ENCODE measurements around the gene ABLIM1. TPM values are rescaled to one million over a fixed set of nuclear protein-coding genes. Genes with fewer than 3 reads are reported as not detected.

ABLIM1 gene
- total RNA-seq, 4 donors from 2014 or later = 185 to 345 (median 304) TPM

DNA sequence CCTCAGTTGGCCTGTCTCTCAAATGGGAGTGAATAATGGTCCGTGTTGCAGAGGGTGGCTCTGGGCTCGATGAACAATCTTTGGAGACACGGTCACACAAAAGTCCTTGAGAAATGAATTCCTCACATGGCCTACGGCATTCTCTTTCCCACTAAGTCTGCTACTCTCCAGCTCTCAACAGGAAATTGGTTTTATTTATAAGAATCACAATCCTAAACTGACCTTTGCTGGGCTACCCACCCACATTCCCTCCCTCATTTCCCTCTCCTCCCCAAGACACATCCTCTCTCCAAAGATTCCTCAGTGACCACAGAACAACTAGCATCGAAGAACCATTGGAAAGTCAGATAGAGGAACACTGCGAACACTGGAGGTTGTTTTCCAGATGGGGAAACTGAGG, 258.5 kb downstream of the ABLIM1 start:
- WGBS, 2 donors = 59 to 70% methylated on average over 6 of the region's 6 CpGs
- peak overlapping the region in 3 of 4 donors; percentile 3 to 87 (median 78) for H3K27ac ChIP-seq

DNA sequence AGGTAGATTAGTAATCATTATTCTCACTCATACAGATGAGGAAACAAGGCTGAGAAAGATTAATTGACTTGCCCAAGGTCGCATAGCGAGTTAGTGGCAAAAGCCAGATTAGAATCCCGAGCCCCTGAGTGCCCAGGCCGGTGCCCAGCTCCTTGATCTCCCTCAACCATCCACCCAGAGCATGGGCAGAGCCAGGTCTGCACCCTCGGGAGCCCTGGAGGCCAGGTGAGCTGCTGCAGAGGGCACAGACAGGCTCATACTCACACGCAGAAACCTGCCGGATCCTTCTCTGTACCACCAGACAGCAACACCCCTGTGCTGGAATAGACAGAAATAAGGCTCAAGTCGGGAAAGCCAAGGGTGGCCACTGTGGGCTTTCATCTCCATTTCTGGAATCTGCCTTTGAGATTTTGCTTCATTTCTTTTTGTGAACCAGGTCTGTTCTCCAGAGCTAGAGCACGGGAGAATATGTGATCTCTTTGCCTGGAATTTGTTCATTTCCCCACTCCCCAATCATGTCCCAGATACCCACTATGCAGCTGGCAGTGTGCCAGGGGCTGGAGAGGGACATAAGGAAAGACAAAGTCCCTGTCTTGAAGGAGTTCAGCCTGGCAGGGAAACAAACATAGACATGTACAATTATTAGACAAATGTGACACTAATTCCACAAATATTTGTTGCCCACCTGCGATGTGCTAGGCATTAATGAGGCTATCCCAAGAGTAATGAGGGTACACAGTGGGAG, 259.3 kb downstream of the ABLIM1 start:
- Histone ChIP-seq H3K27me3 (peaks cover 0 to 13% (median 0%) of the 10 kb centered on the region in 4 donors), H3K9me3 (no peaks in the 10 kb centered on the region), H3K36me3 (no peaks in the 10 kb centered on the region), H3K4me1 (peaks cover 3 to 91% (median 41%) of the 10 kb centered on the region in 3 donors), H3K27ac (peak overlapping the region in 2 of 4 donors; percentile 78 to 87), H3K4me3 (no peak overlapping the region)
- no peak for TF ChIP-seq POLR2A (IDR thresholded peaks at IDR 0.05)
- TF ChIP-seq, protein P1, sequence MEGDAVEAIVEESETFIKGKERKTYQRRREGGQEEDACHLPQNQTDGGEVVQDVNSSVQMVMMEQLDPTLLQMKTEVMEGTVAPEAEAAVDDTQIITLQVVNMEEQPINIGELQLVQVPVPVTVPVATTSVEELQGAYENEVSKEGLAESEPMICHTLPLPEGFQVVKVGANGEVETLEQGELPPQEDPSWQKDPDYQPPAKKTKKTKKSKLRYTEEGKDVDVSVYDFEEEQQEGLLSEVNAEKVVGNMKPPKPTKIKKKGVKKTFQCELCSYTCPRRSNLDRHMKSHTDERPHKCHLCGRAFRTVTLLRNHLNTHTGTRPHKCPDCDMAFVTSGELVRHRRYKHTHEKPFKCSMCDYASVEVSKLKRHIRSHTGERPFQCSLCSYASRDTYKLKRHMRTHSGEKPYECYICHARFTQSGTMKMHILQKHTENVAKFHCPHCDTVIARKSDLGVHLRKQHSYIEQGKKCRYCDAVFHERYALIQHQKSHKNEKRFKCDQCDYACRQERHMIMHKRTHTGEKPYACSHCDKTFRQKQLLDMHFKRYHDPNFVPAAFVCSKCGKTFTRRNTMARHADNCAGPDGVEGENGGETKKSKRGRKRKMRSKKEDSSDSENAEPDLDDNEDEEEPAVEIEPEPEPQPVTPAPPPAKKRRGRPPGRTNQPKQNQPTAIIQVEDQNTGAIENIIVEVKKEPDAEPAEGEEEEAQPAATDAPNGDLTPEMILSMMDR (IDR thresholded peaks at IDR 0.05) = no peak
- WGBS, 2 donors = 71% methylated on average over 8 to 10 of the region's 10 CpGs
- no peak for DNase-seq
- intact Hi-C loops (cut with DNase I) = no loop called here

More for the DNA sequence above, 258.5 kb downstream of the ABLIM1 start:
- H3K4me1 ChIP-seq = peaks cover 3 to 91% (median 41%) of the 10 kb centered on the region in 3 donors
- no peaks in the 10 kb centered on the region for H3K36me3 ChIP-seq
- TF ChIP-seq, protein P1 (IDR thresholded peaks at IDR 0.05) = no peak
- no peak for TF ChIP-seq POLR2A (IDR thresholded peaks at IDR 0.05)
- intact Hi-C loops (cut with DNase I) = no loop called here
- DNase-seq = no peak
- no peaks in the 10 kb centered on the region for H3K9me3 ChIP-seq
- H3K4me3 ChIP-seq = no peak overlapping the region
- H3K27me3 ChIP-seq = peaks cover 0 to 21% (median 0%) of the 10 kb centered on the region in 4 donors

DNA sequence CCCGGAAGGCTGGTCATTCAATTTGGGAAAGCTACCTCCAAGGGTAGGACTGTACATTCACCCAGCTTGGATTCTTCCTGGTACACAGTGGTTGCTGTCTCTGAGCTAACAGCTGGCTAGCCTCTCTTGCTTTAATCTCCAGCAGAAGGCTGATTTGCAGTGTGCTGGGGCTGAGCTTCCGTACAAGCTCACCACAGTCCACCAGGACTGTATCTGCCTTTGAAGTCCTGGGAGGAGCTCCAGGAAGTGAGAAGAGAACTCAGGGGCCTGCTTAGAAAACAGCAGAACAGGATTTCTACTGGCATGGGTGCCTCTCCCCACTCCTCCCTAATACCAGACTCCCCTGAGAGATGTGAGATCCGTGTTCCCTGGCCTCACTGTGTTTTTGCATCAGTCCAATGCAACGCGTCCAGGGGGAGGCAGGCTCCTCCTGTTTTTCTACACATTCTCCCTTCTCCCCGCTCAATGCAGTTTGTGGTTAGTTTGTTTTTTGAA, 260.4 kb downstream of the ABLIM1 start:
- intact Hi-C loops (cut with DNase I) = no loop called here
- 46 to 77% methylated on average over 5 to 6 of the region's 6 CpGs for WGBS, 2 donors
- Histone ChIP-seq H3K27ac (peak overlapping the region in 3 of 4 donors; percentile 47 to 70 (median 55)), H3K36me3 (no peaks in the 10 kb centered on the region), H3K4me1 (peaks cover 0 to 91% (median 45%) of the 10 kb centered on the region in 3 donors), H3K4me3 (peak overlapping the region in 2 of 4 donors; percentile 10 to 37), H3K9me3 (no peaks in the 10 kb centered on the region), H3K27me3 (peaks cover 0 to 3% (median 0%) of the 10 kb centered on the region in 4 donors)
- TF ChIP-seq POLR2A (IDR thresholded peaks at IDR 0.05) = no peak
- TF ChIP-seq, protein P1 (IDR thresholded peaks at IDR 0.05) = no peak
- no peak for DNase-seq

DNA sequence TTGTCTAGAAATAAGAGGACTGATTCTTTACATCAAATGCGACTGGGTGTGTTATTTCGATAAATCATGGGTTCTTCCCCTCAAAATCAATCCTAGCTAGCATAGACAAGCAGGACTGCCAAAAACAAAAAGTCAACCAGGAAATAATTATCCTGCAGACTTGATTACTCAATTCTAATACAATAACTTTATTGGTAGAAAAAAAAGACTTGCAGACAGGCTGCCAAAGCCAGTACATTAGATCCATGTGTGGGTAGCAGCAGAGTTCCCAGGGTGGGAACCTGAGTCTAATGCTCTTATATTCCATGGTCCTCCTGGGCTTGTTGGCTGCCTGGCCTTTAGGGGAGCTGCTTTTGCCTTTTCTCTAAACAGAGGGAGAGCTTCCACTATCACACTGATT, 261.6 kb downstream of the ABLIM1 start:
- 59 to 65% methylated on average over 2 of the region's 2 CpGs for WGBS, 2 donors

More for the DNA sequence above, 261.6 kb downstream of the ABLIM1 start:
- Histone ChIP-seq H3K27ac (peak overlapping the region in 1 of 4 donors; percentile 55), H3K27me3 (peaks cover 0 to 3% (median 0%) of the 10 kb centered on the region in 4 donors), H3K36me3 (no peaks in the 10 kb centered on the region), H3K9me3 (no peaks in the 10 kb centered on the region), H3K4me3 (no peak overlapping the region), H3K4me1 (peaks cover 0 to 91% (median 39%) of the 10 kb centered on the region in 3 donors)
- intact Hi-C loops (cut with DNase I) = no loop called here
- DNase-seq = no peak
- TF ChIP-seq POLR2A (IDR thresholded peaks at IDR 0.05) = no peak
- TF ChIP-seq, protein P1 (IDR thresholded peaks at IDR 0.05) = no peak
